GM13977 (cell line): ENCODE results near the gene HSD11B2.

ENCODE experiments used
- DNase-seq: peaks from one replicate; pipeline ENCODE4 v3.0.0; 2012; ENCODE audit warnings: low spot score
- CTCF ChIP-seq: IDR thresholded peaks from 2 replicates; pipeline ENCODE4 v1.5.1; 2012; ENCODE audit warnings: mild to moderate bottlenecking, control low read depth; ENCODE audit not compliant: insufficient read depth; ENCODE audit errors: extremely low read depth, missing control alignments
- in situ Hi-C: fragments of 300-500 bp; cut with MboI; formaldehyde crosslinking; loops from one replicate; pipeline ENCODE4 v1.12.0; 2022; ENCODE audit warnings: low sequenced_read_pairs, low pct_unique_long_range_greater_than_20kb, mixed read lengths, inconsistent platforms; ENCODE audit not compliant: unreplicated experiment

HSD11B2 gene

DNA sequence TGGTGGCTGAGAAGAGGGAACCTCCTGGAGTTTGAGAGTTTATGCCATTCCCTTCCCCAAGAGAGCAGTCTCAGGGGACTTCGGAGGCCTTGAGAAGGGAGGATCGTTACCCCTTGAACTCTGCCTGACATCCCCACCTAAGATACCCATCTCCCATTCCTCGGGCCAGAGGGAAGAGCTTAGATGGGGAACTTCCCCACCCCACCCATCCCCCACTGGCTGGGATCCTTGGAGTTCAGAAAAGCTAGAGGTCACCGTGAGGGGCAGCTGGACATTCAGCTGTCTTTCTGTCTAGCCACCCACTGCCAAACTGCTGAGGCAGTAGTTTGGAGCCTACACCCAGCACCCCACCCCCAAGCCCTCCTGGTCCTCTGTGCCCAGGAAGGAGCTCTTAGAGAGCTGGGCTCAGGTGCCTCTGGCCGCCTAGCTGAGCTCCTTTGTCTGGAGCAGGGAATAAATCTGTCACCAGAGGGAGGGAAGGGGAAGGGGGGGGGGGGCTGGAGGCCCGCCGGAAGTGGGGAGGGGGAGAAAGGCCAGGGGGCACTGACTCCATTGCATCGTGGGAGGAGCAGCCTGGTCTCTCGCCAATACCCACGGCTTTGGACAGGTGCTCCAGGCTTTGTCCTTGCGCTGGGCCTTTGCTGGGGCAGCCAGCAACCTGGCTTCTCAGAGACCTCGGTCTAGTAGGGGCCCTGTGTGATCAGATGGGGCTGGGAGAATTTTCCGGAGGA, 1.0 kb downstream of the HSD11B2 start:
- TF ChIP-seq CTCF: no peak
- no peak for DNase-seq
- in situ Hi-C loops: no loop called here

DNA sequence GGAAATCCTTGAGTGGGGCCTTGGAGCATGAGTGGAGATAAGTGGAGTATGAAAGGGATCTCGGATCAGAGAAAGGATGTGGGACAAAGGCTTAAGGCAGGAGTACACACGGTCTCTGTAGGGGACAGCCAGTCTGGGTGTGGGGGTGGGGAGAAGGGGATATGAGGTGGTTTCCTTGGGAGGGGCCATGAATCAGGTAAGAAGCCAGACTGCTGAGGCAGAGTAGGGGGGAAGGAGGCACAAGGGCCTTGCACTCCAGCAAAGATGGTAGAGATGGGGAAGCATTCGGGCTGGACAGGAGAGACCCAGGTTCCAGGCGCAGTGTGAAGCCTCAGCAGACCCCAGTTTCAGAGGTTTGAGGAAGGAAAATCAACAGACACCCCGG, 1.6 kb downstream of the HSD11B2 start:
- no peak for TF ChIP-seq CTCF
- in situ Hi-C loops: no loop called here
- no peak for DNase-seq

DNA sequence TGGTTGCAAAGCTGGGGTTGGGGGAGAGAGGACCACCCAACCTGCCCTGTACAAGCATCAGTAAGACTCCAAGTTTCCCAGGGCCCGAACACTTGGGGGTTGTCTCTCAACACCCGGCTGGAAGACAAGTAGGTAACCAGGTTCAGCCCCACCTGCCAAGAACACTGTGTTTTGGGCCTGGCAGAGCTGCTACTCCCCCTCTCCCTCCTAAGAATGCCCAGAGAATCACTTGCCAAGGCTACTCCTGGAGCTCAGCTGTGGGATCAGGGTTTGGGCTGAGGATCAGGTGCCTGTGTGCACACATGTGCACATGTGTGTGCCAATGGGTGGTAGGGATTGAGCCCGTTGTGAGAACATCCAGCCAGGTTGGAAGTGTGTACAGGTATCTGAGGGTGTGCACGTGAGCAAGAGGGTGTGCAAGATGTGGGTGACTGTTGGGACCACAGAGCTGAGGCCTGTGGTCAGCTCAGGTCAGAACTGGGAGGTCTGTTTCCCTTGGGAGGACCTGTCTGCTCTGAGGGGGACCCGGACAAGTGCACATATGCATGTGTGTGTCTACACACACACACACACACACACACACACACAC, 2.3 kb downstream of the HSD11B2 start:
- TF ChIP-seq CTCF: no peak
- no peak for DNase-seq
- in situ Hi-C loops: no loop called here

DNA sequence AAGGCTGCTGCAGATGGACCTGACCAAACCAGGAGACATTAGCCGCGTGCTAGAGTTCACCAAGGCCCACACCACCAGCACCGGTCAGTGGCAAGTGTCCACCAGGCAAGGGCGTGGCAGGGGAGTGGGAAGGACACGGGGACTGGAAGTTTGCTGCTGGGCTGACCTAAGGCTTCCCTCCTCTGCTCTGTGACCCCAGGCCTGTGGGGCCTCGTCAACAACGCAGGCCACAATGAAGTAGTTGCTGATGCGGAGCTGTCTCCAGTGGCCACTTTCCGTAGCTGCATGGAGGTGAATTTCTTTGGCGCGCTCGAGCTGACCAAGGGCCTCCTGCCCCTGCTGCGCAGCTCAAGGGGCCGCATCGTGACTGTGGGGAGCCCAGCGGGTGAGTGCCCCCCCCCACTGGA, 4.8 kb downstream of the HSD11B2 start:
- no peak for TF ChIP-seq CTCF
- no peak for DNase-seq
- in situ Hi-C loops: no loop called here

DNA sequence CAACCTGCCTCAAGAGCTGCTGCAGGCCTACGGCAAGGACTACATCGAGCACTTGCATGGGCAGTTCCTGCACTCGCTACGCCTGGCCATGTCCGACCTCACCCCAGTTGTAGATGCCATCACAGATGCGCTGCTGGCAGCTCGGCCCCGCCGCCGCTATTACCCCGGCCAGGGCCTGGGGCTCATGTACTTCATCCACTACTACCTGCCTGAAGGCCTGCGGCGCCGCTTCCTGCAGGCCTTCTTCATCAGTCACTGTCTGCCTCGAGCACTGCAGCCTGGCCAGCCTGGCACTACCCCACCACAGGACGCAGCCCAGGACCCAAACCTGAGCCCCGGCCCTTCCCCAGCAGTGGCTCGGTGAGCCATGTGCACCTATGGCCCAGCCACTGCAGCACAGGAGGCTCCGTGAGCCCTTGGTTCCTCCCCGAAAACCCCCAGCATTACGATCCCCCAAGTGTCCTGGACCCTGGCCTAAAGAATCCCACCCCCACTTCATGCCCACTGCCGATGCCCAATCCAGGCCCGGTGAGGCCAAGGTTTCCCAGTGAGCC, 5.8 kb downstream of the HSD11B2 start:
- no peak for TF ChIP-seq CTCF
- in situ Hi-C loops: no loop called here
- DNase-seq: no peak

DNA sequence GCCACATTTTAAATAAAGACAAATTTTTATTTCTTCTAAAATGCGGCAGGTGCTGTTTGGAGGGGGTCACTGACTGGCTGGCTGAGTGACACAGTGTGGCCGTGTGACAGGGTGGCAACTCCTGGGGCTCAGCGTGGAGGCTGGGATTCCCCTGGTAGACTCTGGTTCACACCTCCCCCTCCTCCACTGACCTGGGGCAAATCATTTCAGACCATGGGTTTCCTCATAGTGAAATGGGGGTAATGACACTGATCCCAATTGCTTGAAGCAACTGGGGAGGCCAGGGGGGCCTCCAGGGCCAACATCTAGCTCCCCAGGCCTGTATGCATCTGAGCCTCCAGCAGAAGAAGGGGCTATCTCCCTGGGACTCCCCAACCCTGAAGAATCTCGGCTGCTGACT, 6.6 kb downstream of the HSD11B2 start:
- DNase-seq: peak; percentile 65
- no peak for TF ChIP-seq CTCF
- in situ Hi-C loops: no loop called here
